ENCODE results near the gene CMSS1.

- TF ChIP-seq, protein P1, sequence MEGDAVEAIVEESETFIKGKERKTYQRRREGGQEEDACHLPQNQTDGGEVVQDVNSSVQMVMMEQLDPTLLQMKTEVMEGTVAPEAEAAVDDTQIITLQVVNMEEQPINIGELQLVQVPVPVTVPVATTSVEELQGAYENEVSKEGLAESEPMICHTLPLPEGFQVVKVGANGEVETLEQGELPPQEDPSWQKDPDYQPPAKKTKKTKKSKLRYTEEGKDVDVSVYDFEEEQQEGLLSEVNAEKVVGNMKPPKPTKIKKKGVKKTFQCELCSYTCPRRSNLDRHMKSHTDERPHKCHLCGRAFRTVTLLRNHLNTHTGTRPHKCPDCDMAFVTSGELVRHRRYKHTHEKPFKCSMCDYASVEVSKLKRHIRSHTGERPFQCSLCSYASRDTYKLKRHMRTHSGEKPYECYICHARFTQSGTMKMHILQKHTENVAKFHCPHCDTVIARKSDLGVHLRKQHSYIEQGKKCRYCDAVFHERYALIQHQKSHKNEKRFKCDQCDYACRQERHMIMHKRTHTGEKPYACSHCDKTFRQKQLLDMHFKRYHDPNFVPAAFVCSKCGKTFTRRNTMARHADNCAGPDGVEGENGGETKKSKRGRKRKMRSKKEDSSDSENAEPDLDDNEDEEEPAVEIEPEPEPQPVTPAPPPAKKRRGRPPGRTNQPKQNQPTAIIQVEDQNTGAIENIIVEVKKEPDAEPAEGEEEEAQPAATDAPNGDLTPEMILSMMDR (IDR thresholded peaks at IDR 0.05): no peak
- TF ChIP-seq POLR2A (IDR thresholded peaks at IDR 0.05): no peak
Measured at GRCh38 chr3:100205171-100205570, 387.5 kb downstream of the CMSS1 start.

All from Peyer's patch (tissue), 4 donors.